Hematopoietic multipotent progenitor cell treated with erythropoietin and hydrocortisone succinate and interleukin-3 and kit ligand, for 6 days (in vitro differentiated cells): ENCODE measurements around the gene GJB5.
"Not testable (repeated sequence)": the region's sequence is repeated elsewhere in the genome, so short reads cannot be mapped to it uniquely, and the experiment has no call there.

Source experiments
- DNase-seq: peaks from one replicate; pipeline ENCODE4 v3.0.0-alpha.2; 2015

GJB5 gene

GRCh38 chr1:34754964-34755637 is at the start of gene GJB5:
Gene GJB5 (plus strand): TSS chr1:34755047. CDS start chr1:34757331, 2,284 bp downstream.
- DNase-seq: no peak

DNA sequence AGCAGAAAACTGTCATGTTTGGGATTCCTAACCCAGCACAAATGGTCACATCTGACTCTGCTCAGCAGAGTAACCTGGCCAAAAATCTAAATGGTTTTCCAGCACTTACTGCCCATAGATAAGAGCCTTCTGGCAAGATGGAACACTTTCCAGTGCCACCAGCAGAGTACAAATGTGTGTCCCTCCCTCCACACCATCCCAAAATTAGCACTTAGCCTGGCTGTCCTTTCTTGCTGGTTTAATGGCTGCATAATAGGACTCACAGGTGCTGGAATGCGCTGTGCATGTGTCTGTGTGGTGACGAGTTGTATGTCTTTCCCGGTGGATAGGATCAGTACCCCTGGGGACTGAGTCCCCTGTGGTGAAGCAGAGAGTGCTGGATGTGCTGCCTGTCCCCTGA is 49.8 kb upstream of the GJB5 start:
- DNase-seq: no peak

GRCh38 chr1:34708106-34708505 is 46.7 kb upstream of the GJB5 start:
- no peak for DNase-seq

DNA sequence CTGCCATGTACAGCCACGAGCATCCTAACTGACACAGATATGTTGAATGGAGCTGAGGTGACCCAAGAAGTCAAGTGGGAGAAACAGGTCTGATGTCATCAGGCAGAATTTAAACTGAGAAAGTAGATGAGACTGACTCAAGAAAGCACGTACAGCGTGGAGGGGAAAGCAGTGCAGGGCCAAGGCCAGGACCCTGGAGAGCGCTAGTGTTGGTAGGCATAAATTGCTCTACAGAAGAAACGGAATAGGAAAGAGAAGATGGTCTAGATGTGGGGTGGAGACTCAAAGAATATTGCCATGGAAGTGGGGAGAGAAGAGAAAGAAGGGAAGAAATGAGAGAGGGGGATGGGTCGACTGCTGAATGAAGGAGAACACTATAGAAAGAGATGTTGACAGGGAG is 45.3 kb upstream of the GJB5 start:
- DNase-seq: peak; percentile 29

- DNase-seq: no peak
Observed at GRCh38 chr1:34710812-34711211, 44.0 kb upstream of the GJB5 start.

- DNase-seq: peak; percentile 16
Observed at GRCh38 chr1:34711485-34711884, 43.4 kb upstream of the GJB5 start.

- no peak for DNase-seq
Observed at GRCh38 chr1:34712007-34712688, 42.7 kb upstream of the GJB5 start.

DNA sequence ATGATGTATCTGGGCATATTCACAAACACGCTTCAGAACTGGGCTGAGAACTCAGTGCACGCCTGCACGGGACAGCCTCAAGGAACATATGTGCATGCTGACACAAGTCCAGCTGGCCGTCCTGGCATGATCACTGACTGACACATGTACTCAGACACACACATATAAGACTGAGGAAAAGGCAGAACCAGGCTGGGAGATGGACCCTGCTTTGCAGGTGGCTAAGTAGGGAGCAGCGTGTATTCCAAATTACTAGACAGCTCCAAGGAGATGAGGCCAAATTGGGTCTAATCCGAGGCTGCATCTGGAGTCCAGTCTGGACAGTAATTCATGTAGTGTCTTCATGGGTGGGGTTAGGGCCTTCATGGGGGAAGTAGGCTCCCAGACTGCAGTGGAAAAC is 41.4 kb upstream of the GJB5 start:
- no peak for DNase-seq

DNA sequence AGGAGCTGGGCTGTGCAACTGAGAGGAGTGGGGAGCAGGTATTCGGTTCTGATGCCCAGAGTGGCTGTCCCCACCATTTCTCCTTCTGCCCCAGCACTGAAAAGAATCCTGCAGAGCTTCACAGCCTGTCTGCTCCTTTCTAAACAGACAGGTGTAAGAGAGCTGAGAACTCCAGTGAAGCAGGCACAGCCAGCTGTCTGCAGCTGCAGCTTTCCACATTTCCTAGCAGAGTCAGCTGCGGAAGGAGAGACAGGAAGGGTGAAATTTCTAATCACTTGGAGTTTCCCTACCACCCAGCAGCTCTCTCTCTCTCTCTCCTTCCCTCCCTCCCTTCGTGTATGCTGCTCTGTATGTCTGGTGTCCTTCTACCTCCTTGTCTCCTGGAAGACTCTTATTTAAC is 40.5 kb upstream of the GJB5 start:
- no peak for DNase-seq

GRCh38 chr1:34715139-34715538 is 39.7 kb upstream of the GJB5 start:
- no peak for DNase-seq

DNA sequence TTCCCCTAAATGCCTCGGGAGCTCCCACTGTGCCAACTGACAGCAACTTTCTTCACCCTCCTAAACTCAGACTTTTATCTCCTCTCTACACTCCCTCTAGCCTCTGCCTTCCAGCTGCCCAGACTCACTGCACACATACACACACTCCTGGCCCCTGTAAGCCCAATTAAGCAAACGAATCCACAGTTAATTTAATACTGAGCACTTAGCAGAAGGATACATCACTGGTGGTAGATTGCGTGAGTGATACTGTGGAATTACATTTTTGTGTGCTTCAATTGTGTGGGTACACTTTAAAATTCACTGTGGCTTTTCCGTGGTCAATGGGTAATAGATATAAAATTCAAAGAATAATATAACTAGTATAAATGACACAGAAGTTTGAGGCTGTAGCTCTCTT is 33.6 kb upstream of the GJB5 start:
- DNase-seq: no peak

GRCh38 chr1:34721646-34722355 is 33.0 kb upstream of the GJB5 start:
- no peak for DNase-seq

GRCh38 chr1:34726861-34727260 is 28.0 kb upstream of the GJB5 start:
- no peak for DNase-seq

DNA sequence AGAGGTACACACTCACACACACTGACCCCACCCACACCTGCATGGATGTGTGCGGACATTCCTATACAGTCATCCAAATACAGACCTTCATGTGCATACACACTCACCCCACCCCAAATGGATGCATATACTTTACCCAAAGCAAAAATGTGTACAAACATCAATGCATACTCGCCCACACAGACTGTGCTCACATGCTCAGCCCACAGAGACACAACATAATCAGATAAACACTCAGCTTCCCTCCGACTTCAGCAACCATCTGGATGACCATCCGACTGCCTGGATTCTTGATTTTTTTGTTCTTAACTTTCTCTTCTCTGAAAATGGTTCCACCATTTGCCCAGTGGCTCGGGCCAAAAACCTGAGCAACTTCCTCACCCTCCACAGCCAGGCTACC is 24.4 kb upstream of the GJB5 start:
- DNase-seq: no peak

DNA sequence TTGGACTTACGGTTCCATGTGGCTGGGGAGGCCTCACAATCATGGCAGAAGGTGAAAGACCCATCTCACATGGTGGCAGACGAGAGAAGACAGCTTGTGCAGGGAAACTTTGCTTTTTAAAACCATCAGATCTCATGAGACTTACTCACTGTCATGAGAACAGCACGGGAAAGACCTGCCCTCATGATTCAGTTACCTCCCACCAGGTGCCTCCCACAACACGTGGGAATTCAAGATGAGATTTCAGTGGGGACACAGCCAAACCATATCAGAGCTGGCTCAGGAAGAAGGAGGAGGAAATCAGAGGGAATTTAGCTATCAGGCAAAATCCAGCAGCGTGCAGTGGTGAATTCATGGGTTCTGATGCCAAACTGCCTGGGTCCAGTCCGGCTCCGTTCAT is 22.0 kb upstream of the GJB5 start:
- DNase-seq: not testable (repeated sequence)

- DNase-seq: no peak
Observed at GRCh38 chr1:34736692-34737091, 18.2 kb upstream of the GJB5 start.

DNA sequence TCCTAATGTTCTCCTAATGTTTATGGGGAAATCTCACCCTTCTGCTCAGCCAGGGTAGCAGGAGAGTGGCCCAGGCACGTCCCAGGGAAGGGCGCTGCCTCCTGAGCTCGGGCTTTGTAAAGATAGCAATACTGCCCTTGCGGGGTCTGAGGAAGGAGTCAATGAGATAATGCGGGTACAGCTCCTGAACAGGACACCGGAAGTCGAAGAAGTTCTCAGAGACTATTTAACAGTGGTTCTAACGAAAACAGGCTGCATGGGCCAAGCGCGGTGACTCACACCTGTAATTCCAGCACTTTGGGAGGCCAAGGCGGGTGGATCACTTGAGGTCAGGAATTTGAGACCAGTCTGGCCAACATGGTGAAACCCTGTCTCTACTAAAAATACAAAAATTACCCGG is 17.6 kb upstream of the GJB5 start:
- not testable (repeated sequence) for DNase-seq

DNA sequence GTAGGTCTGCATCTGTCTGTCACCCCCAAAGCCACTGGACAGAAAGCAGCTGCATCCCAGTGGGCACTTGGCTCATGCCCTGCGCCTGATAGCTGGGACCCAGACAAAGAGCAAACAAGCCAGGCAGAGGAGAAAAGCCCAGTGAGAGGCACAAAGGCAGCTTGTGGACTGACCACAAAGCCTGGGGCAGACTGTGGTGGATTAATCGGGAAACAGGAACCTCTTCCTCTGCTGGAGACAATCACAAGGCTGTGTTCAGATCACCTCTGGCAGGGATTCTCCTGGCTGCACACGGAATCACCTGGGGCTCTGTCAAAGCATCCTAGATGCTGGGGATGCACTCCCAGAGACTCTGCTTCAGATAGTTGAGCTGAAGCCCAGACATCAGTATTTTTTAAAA is 15.2 kb upstream of the GJB5 start:
- no peak for DNase-seq

- DNase-seq: no peak
Observed at GRCh38 chr1:34740161-34740868, 14.5 kb upstream of the GJB5 start.

DNA sequence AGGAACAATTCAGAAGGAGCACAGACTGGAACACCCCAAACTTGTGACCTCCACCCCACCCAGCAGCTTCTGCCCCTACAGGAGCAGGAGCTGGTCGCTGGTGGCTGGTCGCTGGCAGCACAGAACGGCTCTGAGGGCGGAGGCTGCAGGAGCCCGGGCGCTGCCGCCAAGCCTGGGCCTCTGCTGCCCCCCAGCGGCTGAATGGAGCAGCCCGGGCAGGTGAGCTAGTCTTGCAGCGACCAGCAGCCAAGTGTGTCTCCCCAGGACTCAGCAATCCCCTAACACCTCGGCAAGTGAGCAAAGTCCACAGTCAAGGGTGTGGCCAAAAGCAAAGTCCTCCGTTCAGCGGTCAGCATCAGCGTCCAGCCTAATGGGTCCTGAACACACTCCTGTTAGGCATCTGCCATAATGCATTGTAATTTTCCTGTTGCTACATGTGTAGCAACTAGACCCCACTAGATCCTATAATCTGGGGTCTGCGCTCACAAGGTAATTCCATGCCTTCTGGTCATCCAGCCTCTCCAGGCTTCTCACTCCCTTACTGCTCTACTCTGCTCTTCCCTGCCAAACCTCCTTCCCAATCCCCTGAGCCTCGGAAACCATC is 12.1 kb upstream of the GJB5 start:
- peak; percentile 84 for DNase-seq

DNA sequence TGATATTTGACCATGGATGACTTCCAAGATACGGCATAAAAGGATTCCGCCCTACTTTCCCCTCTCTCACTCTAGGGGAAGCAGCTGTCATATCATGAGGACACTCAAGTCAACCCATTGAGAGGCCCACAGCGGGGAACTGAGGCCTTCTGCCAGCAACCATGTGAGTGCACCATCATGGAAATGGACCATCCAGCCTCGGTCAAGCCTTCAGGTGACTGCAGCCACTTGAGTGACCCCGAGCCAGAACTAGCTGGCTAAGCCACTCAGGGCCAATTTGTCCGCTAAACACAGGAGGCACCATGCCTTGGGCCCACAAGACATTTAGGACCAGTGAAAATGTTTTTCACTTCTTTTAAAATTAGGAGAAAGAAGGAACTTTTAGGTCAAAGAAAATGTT is 11.1 kb upstream of the GJB5 start:
- DNase-seq: no peak

DNA sequence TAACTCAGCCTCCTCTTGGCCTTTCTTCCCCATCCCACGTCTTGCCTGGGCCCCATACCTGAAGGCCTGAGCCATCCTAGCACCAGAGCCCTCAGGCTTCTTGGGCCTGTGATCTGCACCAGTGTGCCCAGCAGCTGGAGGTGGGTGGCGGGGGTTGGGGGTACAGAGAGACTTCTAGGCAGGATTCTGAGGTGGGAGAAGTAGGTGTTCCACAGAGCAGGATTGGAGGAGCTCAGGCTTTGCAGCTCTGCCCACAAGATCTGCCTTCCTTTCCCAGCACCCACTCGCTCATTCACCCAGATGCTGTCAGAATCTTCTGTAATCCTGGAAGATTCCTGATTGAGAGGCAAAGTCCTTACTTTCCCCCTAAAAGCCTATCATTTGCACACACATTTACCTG is 10.0 kb upstream of the GJB5 start:
- no peak for DNase-seq

- DNase-seq: no peak
Observed at GRCh38 chr1:34745666-34746065, 9.2 kb upstream of the GJB5 start.
